Measurements from ENCODE around the gene RPL34.

GRCh38 chr4:108636246-108636645 lies 15.9 kb downstream of the RPL34 start:
- TF ChIP-seq, protein P1, sequence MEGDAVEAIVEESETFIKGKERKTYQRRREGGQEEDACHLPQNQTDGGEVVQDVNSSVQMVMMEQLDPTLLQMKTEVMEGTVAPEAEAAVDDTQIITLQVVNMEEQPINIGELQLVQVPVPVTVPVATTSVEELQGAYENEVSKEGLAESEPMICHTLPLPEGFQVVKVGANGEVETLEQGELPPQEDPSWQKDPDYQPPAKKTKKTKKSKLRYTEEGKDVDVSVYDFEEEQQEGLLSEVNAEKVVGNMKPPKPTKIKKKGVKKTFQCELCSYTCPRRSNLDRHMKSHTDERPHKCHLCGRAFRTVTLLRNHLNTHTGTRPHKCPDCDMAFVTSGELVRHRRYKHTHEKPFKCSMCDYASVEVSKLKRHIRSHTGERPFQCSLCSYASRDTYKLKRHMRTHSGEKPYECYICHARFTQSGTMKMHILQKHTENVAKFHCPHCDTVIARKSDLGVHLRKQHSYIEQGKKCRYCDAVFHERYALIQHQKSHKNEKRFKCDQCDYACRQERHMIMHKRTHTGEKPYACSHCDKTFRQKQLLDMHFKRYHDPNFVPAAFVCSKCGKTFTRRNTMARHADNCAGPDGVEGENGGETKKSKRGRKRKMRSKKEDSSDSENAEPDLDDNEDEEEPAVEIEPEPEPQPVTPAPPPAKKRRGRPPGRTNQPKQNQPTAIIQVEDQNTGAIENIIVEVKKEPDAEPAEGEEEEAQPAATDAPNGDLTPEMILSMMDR (IDR thresholded peaks at IDR 0.05) = no peak
- no peak for TF ChIP-seq POLR2A (IDR thresholded peaks at IDR 0.05)

Data from esophagus squamous epithelium (tissue), 4 donors.